Measurements from ENCODE around the gene GRB14.

- TF ChIP-seq CTCF (IDR thresholded peaks at IDR 0.05) (no peak), POLR2A (IDR thresholded peaks at IDR 0.05) (no peak)
These were observed 75.8 kb downstream of the GRB14 start for GRCh38 chr2:164545484-164545883.

Measured in uterus (tissue), 2 donors.